ENCODE data around the gene AQP11.

DNA sequence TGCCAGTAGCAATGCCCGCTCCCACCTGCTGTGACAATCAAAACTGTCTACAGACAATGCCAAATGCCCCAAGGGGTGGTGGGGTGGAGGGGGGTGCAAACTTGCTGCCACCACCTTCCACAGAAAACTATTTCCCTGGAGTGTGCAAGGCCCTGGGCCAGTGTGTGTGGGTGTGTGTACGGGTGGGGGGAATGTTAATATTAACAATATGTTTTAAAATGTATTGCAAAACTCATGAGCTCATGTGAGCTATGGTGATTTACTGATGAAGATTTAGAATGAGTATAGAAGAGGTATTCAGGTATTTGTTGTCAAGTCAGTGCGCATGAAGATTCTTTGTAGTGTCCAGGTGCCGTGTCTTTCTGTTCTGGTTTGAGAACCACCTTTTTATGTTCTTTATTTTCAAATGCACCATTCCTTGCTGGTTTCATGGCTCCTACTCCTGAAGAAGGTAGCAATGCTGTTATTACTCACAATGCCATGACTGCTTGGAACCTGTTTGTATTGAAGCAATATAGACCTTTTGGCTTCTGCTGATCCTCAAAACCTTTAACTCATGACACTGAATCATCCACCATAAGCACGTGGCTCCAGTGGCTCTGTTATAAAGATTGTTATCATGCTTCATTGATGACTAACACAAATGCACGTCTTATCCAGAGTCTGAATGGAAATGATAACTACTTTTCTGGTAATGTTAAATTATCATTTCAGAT is 29.9 kb upstream of the AQP11 start:
- TF ChIP-seq, protein P1, sequence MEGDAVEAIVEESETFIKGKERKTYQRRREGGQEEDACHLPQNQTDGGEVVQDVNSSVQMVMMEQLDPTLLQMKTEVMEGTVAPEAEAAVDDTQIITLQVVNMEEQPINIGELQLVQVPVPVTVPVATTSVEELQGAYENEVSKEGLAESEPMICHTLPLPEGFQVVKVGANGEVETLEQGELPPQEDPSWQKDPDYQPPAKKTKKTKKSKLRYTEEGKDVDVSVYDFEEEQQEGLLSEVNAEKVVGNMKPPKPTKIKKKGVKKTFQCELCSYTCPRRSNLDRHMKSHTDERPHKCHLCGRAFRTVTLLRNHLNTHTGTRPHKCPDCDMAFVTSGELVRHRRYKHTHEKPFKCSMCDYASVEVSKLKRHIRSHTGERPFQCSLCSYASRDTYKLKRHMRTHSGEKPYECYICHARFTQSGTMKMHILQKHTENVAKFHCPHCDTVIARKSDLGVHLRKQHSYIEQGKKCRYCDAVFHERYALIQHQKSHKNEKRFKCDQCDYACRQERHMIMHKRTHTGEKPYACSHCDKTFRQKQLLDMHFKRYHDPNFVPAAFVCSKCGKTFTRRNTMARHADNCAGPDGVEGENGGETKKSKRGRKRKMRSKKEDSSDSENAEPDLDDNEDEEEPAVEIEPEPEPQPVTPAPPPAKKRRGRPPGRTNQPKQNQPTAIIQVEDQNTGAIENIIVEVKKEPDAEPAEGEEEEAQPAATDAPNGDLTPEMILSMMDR (IDR thresholded peaks at IDR 0.05) = no peak
- TF ChIP-seq POLR2A (IDR thresholded peaks at IDR 0.05) = no peak
